ENCODE data around the gene FTO.

DNA sequence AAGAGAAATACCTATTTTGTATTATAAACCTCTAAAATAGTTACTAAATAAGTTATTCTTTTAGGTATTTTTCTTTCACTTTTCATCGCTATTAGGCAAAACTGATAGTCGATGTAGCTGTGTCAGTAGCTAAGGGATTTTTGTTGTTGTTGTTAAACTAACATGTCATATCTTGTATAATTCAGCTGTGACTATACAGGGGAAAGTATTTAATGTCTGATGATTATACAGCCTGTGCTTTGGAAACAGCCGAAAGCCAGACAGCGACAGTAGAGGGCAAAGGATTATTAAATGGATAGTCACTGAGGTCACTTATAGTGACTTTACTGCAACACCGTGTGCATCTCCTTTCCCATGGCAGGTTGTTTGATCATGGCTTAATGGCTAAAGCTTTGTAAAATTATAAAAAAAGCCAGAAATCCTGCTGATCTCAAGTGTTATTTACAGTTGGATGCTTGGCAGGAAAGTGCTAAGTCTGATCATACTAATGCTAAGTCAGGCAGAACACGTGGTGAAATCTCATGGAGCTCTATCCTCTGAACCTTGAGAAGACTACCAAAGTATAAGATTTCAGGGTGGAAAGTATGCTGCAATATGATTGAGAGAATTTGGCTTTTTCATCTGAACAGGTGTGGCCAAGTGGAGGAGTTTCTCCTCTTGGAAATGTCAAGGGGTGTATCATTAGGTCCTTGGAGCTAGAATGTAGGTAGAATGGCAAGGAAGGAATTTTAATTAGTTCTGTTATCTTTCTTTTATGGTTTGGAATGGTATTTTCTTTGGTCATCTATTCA is 88.4 kb downstream of the FTO start:
- TF ChIP-seq EZH2phosphoT487 (IDR thresholded peaks at IDR 0.05; ENCODE audit: low read length): no peak
- TF ChIP-seq, protein P1, sequence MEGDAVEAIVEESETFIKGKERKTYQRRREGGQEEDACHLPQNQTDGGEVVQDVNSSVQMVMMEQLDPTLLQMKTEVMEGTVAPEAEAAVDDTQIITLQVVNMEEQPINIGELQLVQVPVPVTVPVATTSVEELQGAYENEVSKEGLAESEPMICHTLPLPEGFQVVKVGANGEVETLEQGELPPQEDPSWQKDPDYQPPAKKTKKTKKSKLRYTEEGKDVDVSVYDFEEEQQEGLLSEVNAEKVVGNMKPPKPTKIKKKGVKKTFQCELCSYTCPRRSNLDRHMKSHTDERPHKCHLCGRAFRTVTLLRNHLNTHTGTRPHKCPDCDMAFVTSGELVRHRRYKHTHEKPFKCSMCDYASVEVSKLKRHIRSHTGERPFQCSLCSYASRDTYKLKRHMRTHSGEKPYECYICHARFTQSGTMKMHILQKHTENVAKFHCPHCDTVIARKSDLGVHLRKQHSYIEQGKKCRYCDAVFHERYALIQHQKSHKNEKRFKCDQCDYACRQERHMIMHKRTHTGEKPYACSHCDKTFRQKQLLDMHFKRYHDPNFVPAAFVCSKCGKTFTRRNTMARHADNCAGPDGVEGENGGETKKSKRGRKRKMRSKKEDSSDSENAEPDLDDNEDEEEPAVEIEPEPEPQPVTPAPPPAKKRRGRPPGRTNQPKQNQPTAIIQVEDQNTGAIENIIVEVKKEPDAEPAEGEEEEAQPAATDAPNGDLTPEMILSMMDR (IDR thresholded peaks at IDR 0.05; ENCODE audit: low read length): no peak
